Hepatocyte (in vitro differentiated cells): ENCODE data around the gene GDA.

Experiments
- CTCF ChIP-seq: fragments of 200-600 bp; sonication (generic); IDR thresholded peaks from 2 replicates; pipeline ENCODE4 v1.5.1; 2016; ENCODE audit warnings: antibody characterized with exemption, mild to moderate bottlenecking; ENCODE audit not compliant: poor library complexity
- EZH2 ChIP-seq: fragments of 200-600 bp; sonication (generic); IDR thresholded peaks from 2 replicates; pipeline ENCODE4 v1.6.1; 2016; ENCODE audit warnings: antibody characterized with exemption, mild to moderate bottlenecking, borderline replicate concordance
- EZH2phosphoT487 ChIP-seq: fragments of 200-600 bp; sonication (generic); IDR thresholded peaks from one replicate; pipeline ENCODE4 v1.6.1; 2018; ENCODE audit warnings: antibody characterized with exemption, mild to moderate bottlenecking, low read depth, moderate library complexity; ENCODE audit not compliant: unreplicated experiment, severe bottlenecking

DNA sequence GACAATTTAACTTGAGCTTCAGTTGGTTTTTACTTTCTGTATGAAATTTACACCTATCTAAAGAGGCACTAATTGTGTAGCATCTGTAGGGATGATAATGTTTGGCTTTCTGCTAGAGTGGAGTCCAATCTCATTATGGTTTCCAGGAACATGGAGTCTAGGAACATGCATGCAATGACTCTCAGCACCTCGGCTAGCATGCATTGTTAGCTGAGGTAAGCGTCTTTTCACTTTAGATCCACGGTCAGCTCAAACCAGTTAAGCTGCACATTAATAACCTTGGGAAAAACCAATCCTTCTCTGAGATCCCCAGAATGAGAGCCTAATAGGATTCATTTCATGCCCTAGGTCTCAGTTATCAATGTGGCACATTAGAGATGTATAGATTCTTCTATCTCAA is 7.8 kb upstream of the GDA start:
- TF ChIP-seq CTCF (no peak), EZH2 (no peak), EZH2phosphoT487 (no peak)
